Smooth muscle cell (in vitro differentiated cells): ENCODE data around the gene KRT79. TPM values are rescaled to one million over a fixed set of nuclear protein-coding genes. Genes with fewer than 3 reads are reported as not detected.

ENCODE experiments used
- DNase-seq: peaks from one replicate; lab custom pipeline; 2025; ENCODE audit not compliant: unreplicated experiment; lab: John Stamatoyannopoulos, UW
- H2AFZ ChIP-seq: fragments of 200-600 bp; sonication (generic); 2 replicates; pipeline ENCODE4 v1.6.0; 2016; ENCODE audit warnings: antibody characterized with exemption, low read depth, mild to moderate bottlenecking
- H3F3A ChIP-seq: fragments of 200-600 bp; sonication (generic); 2 replicates; pipeline ENCODE4 v1.6.0; 2017; ENCODE audit warnings: antibody characterized with exemption, low read depth
- H3K27ac ChIP-seq: fragments of 200-600 bp; sonication (generic); 2 replicates; pipeline ENCODE4 v1.5.1; 2016; ENCODE audit warnings: low read depth, mild to moderate bottlenecking
- H3K27me3 ChIP-seq: fragments of 200-600 bp; sonication (generic); 2 replicates; pipeline ENCODE4 v1.6.1; 2016; ENCODE audit warnings: low read depth, mild to moderate bottlenecking
- H3K36me3 ChIP-seq: fragments of 200-600 bp; sonication (generic); 2 replicates; pipeline ENCODE4 v1.5.1; 2016; ENCODE audit warnings: low read depth
- H3K4me1 ChIP-seq: fragments of 200-600 bp; sonication (generic); 2 replicates; pipeline ENCODE4 v1.5.1; 2016; ENCODE audit warnings: low read depth
- H3K4me2 ChIP-seq: fragments of 200-600 bp; sonication (generic); 2 replicates; pipeline ENCODE4 v1.6.0; 2016; ENCODE audit warnings: mild to moderate bottlenecking
- H3K4me3 ChIP-seq: fragments of 200-600 bp; sonication (generic); 2 replicates; pipeline ENCODE4 v1.5.1; 2016; ENCODE audit warnings: mild to moderate bottlenecking
- H3K79me2 ChIP-seq: fragments of 200-600 bp; sonication (generic); 2 replicates; pipeline ENCODE4 v1.6.0; 2016; ENCODE audit warnings: low read depth, mild to moderate bottlenecking
- H3K9ac ChIP-seq: fragments of 200-600 bp; sonication (generic); 2 replicates; pipeline ENCODE4 v1.6.0; 2016; ENCODE audit warnings: low read depth
- H3K9me3 ChIP-seq: fragments of 200-600 bp; sonication (generic); replicated peaks from 2 replicates; pipeline ENCODE4 v1.5.1; 2016; ENCODE audit warnings: low read depth
- H4K20me1 ChIP-seq: fragments of 200-600 bp; sonication (generic); 2 replicates; pipeline ENCODE4 v1.6.0; 2016; ENCODE audit warnings: low read depth
- WGBS: methylation state at CpG from one replicate; pipeline ENCODE4 v1.1.7; 2016; ENCODE audit warnings: low lambda C conversion rate; 5-methylcytosine and 5-hydroxymethylcytosine counted together
- polyA plus RNA-seq: library from polyadenylated mRNA; unstranded; fragments of >200 nt; fragmentation: Nextera tagmentation; extraction: Ambion mirVana; gene quantifications from 2 replicates; pipeline ENCODE4 v1.2.1, GENCODE V29; 2016
- total RNA-seq: library from RNA; depleted of rRNA; stranded (reverse); fragments of >200 nt; gene quantifications from 2 replicates; pipeline ENCODE4 v1.2.3, GENCODE V29; 2014
- TF ChIP-seq, protein P1 (sequence below): fragments of 200-600 bp; sonication (generic); IDR thresholded peaks from 2 replicates; pipeline ENCODE4 v1.5.1; 2017; ENCODE audit warnings: borderline replicate concordance, mild to moderate bottlenecking, antibody characterized with exemption; ENCODE audit not compliant: insufficient read depth, poor library complexity, severe bottlenecking

The KRT79 gene
- total and polyA plus RNA-seq, 2 experiments from 2014 or later: 3.4 to 4.1 TPM

DNA sequence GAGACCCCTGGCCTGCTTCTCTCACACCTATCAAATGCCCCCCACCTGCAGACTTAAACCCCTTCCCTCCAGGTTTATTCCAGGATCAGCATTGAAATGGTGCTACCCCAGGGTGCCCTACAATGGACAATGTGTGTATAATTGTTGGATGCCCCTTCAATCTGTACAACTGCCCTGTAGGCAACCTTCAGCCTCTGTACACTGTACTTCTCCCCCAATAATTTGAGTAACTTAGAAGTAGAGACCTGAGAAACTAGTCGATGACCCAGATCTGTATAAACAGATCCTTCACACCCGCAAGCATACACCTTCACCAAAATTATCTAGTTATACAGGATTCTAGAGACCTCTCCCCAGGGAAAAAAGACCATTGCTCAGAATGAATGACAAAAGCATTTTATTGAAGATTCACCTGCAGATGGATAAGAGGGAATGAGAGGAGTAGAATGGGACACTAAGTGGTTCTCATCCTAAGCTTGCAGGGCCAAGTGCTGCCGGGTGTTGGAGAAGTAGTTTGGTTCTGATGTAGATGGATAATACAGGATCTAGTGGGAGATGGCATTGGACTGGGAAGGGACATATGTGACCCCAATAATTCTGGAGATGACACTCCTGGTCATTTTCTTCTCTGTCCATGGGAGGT, 27.8 kb downstream of the KRT79 start:
- 97% methylated on average over 3 of the region's 3 CpGs for WGBS
- Histone ChIP-seq H2AFZ (no peak overlapping the region), H3K79me2 (no peaks in the 10 kb centered on the region), H3K9ac (no peak overlapping the region), H3K4me1 (no peaks in the 10 kb centered on the region), H3K4me2 (no peak overlapping the region), H3K27ac (no peak overlapping the region), H3K36me3 (no peaks in the 10 kb centered on the region), H3F3A (no peaks in the 10 kb centered on the region), H3K27me3 (peaks cover 26% of the 10 kb centered on the region), H3K4me3 (no peak overlapping the region), H3K9me3 (no peaks in the 10 kb centered on the region), H4K20me1 (no peaks in the 10 kb centered on the region)
- DNase-seq: no peak
- TF ChIP-seq, protein P1, sequence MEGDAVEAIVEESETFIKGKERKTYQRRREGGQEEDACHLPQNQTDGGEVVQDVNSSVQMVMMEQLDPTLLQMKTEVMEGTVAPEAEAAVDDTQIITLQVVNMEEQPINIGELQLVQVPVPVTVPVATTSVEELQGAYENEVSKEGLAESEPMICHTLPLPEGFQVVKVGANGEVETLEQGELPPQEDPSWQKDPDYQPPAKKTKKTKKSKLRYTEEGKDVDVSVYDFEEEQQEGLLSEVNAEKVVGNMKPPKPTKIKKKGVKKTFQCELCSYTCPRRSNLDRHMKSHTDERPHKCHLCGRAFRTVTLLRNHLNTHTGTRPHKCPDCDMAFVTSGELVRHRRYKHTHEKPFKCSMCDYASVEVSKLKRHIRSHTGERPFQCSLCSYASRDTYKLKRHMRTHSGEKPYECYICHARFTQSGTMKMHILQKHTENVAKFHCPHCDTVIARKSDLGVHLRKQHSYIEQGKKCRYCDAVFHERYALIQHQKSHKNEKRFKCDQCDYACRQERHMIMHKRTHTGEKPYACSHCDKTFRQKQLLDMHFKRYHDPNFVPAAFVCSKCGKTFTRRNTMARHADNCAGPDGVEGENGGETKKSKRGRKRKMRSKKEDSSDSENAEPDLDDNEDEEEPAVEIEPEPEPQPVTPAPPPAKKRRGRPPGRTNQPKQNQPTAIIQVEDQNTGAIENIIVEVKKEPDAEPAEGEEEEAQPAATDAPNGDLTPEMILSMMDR: no peak

DNA sequence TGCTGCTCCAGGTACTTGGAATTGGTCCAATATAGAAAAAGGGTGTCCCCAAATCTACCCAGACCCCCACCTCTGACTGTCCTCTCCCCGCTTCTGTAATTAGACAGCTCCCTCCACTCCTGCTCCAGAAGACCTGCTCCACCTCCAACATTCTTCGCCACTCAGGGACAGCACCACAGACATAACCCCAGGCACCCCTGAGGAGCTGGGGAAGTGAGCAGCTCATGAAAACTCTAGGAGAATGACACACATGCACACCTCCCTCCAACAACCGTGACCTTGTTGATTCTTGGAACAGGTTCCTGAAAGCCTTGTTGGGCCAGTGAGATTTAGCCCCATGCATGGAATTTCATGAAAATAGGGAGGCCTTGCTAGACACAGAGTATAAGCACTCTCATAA, 28.4 kb downstream of the KRT79 start:
- Histone ChIP-seq H3K9me3 (no peaks in the 10 kb centered on the region), H3K36me3 (no peaks in the 10 kb centered on the region), H3F3A (no peaks in the 10 kb centered on the region), H3K4me2 (no peak overlapping the region), H3K9ac (no peak overlapping the region), H4K20me1 (no peaks in the 10 kb centered on the region), H3K27me3 (peaks cover 22% of the 10 kb centered on the region), H2AFZ (no peak overlapping the region), H3K4me3 (no peak overlapping the region), H3K79me2 (no peaks in the 10 kb centered on the region), H3K27ac (no peak overlapping the region), H3K4me1 (no peaks in the 10 kb centered on the region)
- TF ChIP-seq, protein P1: no peak
- DNase-seq: no peak
- WGBS: 69% methylated on average over 3 of the region's 3 CpGs

DNA sequence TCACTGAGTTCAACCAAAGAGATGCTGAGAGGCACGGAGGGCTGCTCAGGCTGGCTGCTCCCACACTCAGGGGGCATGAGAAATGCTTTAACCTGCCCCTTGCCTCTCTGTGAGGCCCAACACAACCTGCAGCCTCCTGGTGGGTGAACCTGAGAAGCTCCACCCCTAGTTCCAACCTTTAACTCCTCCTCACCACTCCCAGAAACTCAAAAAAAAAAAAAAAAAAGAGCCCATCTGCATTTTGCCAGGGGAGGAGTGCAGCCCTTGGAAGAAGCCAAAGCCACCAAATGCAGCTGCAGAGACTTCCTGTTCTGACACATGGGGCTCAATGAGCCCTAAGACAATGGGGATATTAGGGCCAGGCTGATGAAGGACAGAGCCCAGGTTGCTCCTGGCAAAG, 29.1 kb downstream of the KRT79 start:
- H3K4me2 ChIP-seq: no peak overlapping the region
- H3K27ac ChIP-seq: no peak overlapping the region
- no peaks in the 10 kb centered on the region for H3K79me2 ChIP-seq
- H3F3A ChIP-seq: no peaks in the 10 kb centered on the region
- no peaks in the 10 kb centered on the region for H3K9me3 ChIP-seq
- H3K36me3 ChIP-seq: no peaks in the 10 kb centered on the region
- peaks cover 18% of the 10 kb centered on the region for H3K27me3 ChIP-seq
- TF ChIP-seq, protein P1: no peak
- H4K20me1 ChIP-seq: no peaks in the 10 kb centered on the region
- no peak overlapping the region for H2AFZ ChIP-seq
- 6% methylated on average over 1 of the region's 1 CpG for WGBS
- no peak overlapping the region for H3K9ac ChIP-seq
- no peak overlapping the region for H3K4me3 ChIP-seq
- DNase-seq: no peak
- H3K4me1 ChIP-seq: no peaks in the 10 kb centered on the region

DNA sequence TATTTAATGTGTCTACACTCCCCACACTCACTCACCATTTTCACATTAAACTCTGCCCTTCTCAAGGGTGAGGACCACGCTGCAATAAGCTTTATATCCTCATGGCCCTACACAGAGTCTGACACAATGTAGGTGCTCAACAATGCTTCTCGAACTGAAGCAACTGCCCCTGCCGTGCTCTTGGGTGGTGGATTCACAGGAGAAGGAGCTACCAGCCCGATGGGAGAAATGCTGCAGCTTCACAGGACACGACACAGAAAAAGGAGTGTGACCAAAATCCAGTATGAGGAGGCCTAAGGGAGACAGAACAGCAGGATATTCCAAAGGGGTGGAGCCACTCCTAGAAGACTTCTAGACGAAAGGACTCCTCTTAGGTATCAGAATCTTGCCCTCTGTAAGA, 31.7 kb downstream of the KRT79 start:
- no peak for DNase-seq
- 72% methylated on average over 6 of the region's 6 CpGs for WGBS
- H3K4me2 ChIP-seq: no peak overlapping the region

More for the DNA sequence above, 31.7 kb downstream of the KRT79 start:
- no peak overlapping the region for H3K9ac ChIP-seq
- no peaks in the 10 kb centered on the region for H3K9me3 ChIP-seq
- no peaks in the 10 kb centered on the region for H3F3A ChIP-seq
- H2AFZ ChIP-seq: no peak overlapping the region
- no peaks in the 10 kb centered on the region for H3K27me3 ChIP-seq
- no peaks in the 10 kb centered on the region for H4K20me1 ChIP-seq
- H3K4me3 ChIP-seq: no peak overlapping the region
- no peaks in the 10 kb centered on the region for H3K36me3 ChIP-seq
- no peaks in the 10 kb centered on the region for H3K79me2 ChIP-seq
- no peak overlapping the region for H3K27ac ChIP-seq
- TF ChIP-seq, protein P1: no peak
- H3K4me1 ChIP-seq: no peaks in the 10 kb centered on the region
